Hepatocyte (in vitro differentiated cells): ENCODE results near the gene MYL6. TPM values are rescaled to one million over a fixed set of nuclear protein-coding genes. Genes with fewer than 3 reads are reported as not detected.
"Not testable (repeated sequence)": the region's sequence is repeated elsewhere in the genome, so short reads cannot be mapped to it uniquely, and the experiment has no call there.

Experiments
- DNase-seq: peaks from one replicate; pipeline ENCODE4 v3.0.0-alpha.2; 2016; ENCODE audit warnings: low spot score
- H2AFZ ChIP-seq: fragments of 200-600 bp; sonication (generic); 2 replicates; pipeline ENCODE4 v1.6.0; 2016; ENCODE audit warnings: antibody characterized with exemption, mild to moderate bottlenecking
- H3K27ac ChIP-seq: fragments of 200-600 bp; sonication (generic); 2 replicates; pipeline ENCODE4 v1.5.1; 2016; ENCODE audit warnings: mild to moderate bottlenecking
- H3K27me3 ChIP-seq: fragments of 200-600 bp; sonication (generic); 2 replicates; pipeline ENCODE4 v1.6.1; 2016
- H3K36me3 ChIP-seq: fragments of 200-600 bp; sonication (generic); replicated peaks from 2 replicates; pipeline ENCODE4 v1.5.1; 2016; ENCODE audit warnings: low read depth; ENCODE audit not compliant: insufficient read depth
- H3K4me1 ChIP-seq: fragments of 200-600 bp; sonication (generic); 2 replicates; pipeline ENCODE4 v1.5.1; 2016; ENCODE audit warnings: mild to moderate bottlenecking, moderate library complexity; ENCODE audit not compliant: insufficient read depth
- H3K4me2 ChIP-seq: fragments of 200-600 bp; sonication (generic); 2 replicates; pipeline ENCODE4 v1.6.0; 2016
- H3K4me3 ChIP-seq: fragments of 200-600 bp; sonication (generic); 2 replicates; pipeline ENCODE4 v1.5.1; 2016; ENCODE audit warnings: mild to moderate bottlenecking
- H3K79me2 ChIP-seq: fragments of 200-600 bp; sonication (generic); 2 replicates; pipeline ENCODE4 v1.6.0; 2017; ENCODE audit warnings: mild to moderate bottlenecking
- H3K9me2 ChIP-seq: fragments of 200-600 bp; sonication (generic); replicated peaks from 2 replicates; pipeline ENCODE4 v1.6.0; 2017; ENCODE audit warnings: mild to moderate bottlenecking; ENCODE audit not compliant: insufficient read depth
- H3K9me3 ChIP-seq: fragments of 200-600 bp; sonication (generic); 2 replicates; pipeline ENCODE4 v1.5.1; 2016; ENCODE audit warnings: low read depth, mild to moderate bottlenecking
- H4K20me1 ChIP-seq: fragments of 200-600 bp; sonication (generic); 2 replicates; pipeline ENCODE4 v1.6.0; 2016; ENCODE audit warnings: mild to moderate bottlenecking; ENCODE audit not compliant: insufficient read depth, poor library complexity, severe bottlenecking
- CTCF ChIP-seq: fragments of 200-600 bp; sonication (generic); IDR thresholded peaks from 2 replicates; pipeline ENCODE4 v1.5.1; 2016; ENCODE audit warnings: antibody characterized with exemption, mild to moderate bottlenecking; ENCODE audit not compliant: poor library complexity
- EZH2 ChIP-seq: fragments of 200-600 bp; sonication (generic); IDR thresholded peaks from 2 replicates; pipeline ENCODE4 v1.6.1; 2016; ENCODE audit warnings: antibody characterized with exemption, mild to moderate bottlenecking, borderline replicate concordance
- EZH2phosphoT487 ChIP-seq: fragments of 200-600 bp; sonication (generic); IDR thresholded peaks from one replicate; pipeline ENCODE4 v1.6.1; 2018; ENCODE audit warnings: antibody characterized with exemption, mild to moderate bottlenecking, low read depth, moderate library complexity; ENCODE audit not compliant: unreplicated experiment, severe bottlenecking
- WGBS: methylation state at CpG from one replicate; pipeline ENCODE4 v1.1.6; 2016; ENCODE audit warnings: low lambda C conversion rate; ENCODE audit errors: missing lambda C conversion rate; 5-methylcytosine and 5-hydroxymethylcytosine counted together
- polyA plus RNA-seq: library from polyadenylated mRNA; unstranded; fragments of >200 nt; fragmentation: Nextera tagmentation; extraction: Ambion mirVana; gene quantifications from 2 replicates; pipeline ENCODE4 v1.2.1, GENCODE V29; 2016
- total RNA-seq: library from RNA; depleted of rRNA; stranded (reverse); fragments of >200 nt; gene quantifications from 2 replicates; pipeline ENCODE4 v1.2.3, GENCODE V29; 2014

The MYL6 gene
- total and polyA plus RNA-seq, 2 experiments from 2014 or later = 1,441 to 2,273 TPM

- 37% methylated on average over 10 of the region's 10 CpGs for WGBS
- no peak for DNase-seq
- Histone ChIP-seq H3K4me3 (peak overlapping the region; percentile 33), H4K20me1 (peaks cover 2% of the 10 kb centered on the region), H3K27ac (peak overlapping the region; percentile 97), H2AFZ (peak overlapping the region; percentile 94), H3K36me3 (no peaks in the 10 kb centered on the region), H3K4me2 (peak overlapping the region; percentile 85), H3K79me2 (peaks cover 12% of the 10 kb centered on the region), H3K27me3 (no peaks in the 10 kb centered on the region), H3K9me2 (no peaks in the 10 kb centered on the region), H3K9me3 (no peaks in the 10 kb centered on the region), H3K4me1 (peaks cover 14% of the 10 kb centered on the region)
- no peak for TF ChIP-seq EZH2phosphoT487
- no peak for TF ChIP-seq EZH2
- no peak for TF ChIP-seq CTCF
These were observed 42.8 kb upstream of the MYL6 start for GRCh38 chr12:56115329-56115728.

- TF ChIP-seq EZH2phosphoT487 = no peak
- no peak for TF ChIP-seq CTCF
- no peak for TF ChIP-seq EZH2
- no peaks in the 10 kb centered on the region for H3K36me3 ChIP-seq
- peak within 1 kb of the TSS; percentile 97 for H3K27ac ChIP-seq
- peaks cover 2% of the 10 kb centered on the region for H4K20me1 ChIP-seq
- no peaks in the 10 kb centered on the region for H3K9me2 ChIP-seq
- H2AFZ ChIP-seq = peak within 1 kb of the TSS; percentile 94
- H3K4me2 ChIP-seq = peak within 1 kb of the TSS; percentile 85
- peaks cover 14% of the 10 kb centered on the region for H3K4me1 ChIP-seq
- under 1% methylated on average over 34 of the region's 34 CpGs for WGBS
- no peaks in the 10 kb centered on the region for H3K9me3 ChIP-seq
- H3K79me2 ChIP-seq = peaks cover 12% of the 10 kb centered on the region
- H3K4me3 ChIP-seq = peak within 1 kb of the TSS; percentile 49
- no peaks in the 10 kb centered on the region for H3K27me3 ChIP-seq
- DNase-seq = peak; percentile 97
These were observed 41.7 kb upstream of the MYL6 start, which contains the start of gene RPL41 for GRCh38 chr12:56116267-56117081. RPL41 (plus strand) TSS chr12:56116633.

GRCh38 chr12:56117082-56117706 lies 41.0 kb upstream of the MYL6 start:
- H2AFZ ChIP-seq, H3K27me3 ChIP-seq, H3K9me3 ChIP-seq, H3K36me3 ChIP-seq, H4K20me1 ChIP-seq, DNase-seq, H3K9me2 ChIP-seq: not testable (repeated sequence)
- Histone ChIP-seq H3K4me3 (peak overlapping the region; percentile 49), H3K4me1 (peaks cover 14% of the 10 kb centered on the region), H3K79me2 (peaks cover 12% of the 10 kb centered on the region), H3K4me2 (peak overlapping the region; percentile 85), H3K27ac (peak overlapping the region; percentile 97)
- WGBS = 2% methylated on average over 12 of the region's 16 CpGs
